Testis (tissue), 3 donors: ENCODE data around the gene MTFP1. TPM values are rescaled to one million over a fixed set of nuclear protein-coding genes. Genes with fewer than 3 reads are reported as not detected.
A peak's percentile ranks its signal among the peaks of the same experiment; 100 is the strongest.
"Not testable (repeated sequence)": the region's sequence is repeated elsewhere in the genome, so short reads cannot be mapped to it uniquely, and the experiment has no call there.

Experiments
- DNase-seq: peaks from one replicate; pipeline ENCODE4 v3.0.0-alpha.2; 2019
- H3K27ac ChIP-seq, 2 donors: fragments of 200-600 bp; sonication (generic); one replicate each; pipeline ENCODE4 v1.5.1; 2019
- H3K27me3 ChIP-seq: fragments of 200-600 bp; sonication (generic); one replicate; pipeline ENCODE4 v1.5.1; 2019
- H3K36me3 ChIP-seq: fragments of 200-600 bp; sonication (generic); one replicate; pipeline ENCODE4 v1.5.1; 2017; ENCODE audit warnings: low read depth; ENCODE audit errors: missing control alignments
- H3K4me1 ChIP-seq: fragments of 200-600 bp; sonication (generic); one replicate; pipeline ENCODE4 v1.5.1; 2019
- H3K4me3 ChIP-seq, 2 donors: fragments of 200-600 bp; sonication (generic); one replicate each; pipeline ENCODE4 v1.5.1; 2017 to 2019
- H3K9me3 ChIP-seq: fragments of 200-600 bp; sonication (generic); one replicate; pipeline ENCODE4 v1.5.1; 2017
- POLR2A ChIP-seq: fragments of 450-650 bp; IDR thresholded peaks from one replicate; pipeline ENCODE4 v1.6.1; 2017; ENCODE audit warnings: antibody characterized with exemption, mild to moderate bottlenecking, moderate library complexity
- WGBS, 2 donors: methylation state at CpG; one replicate each; pipeline ENCODE4 v1.1.5; 2018; 5-methylcytosine and 5-hydroxymethylcytosine counted together
- intact Hi-C: fragments of 100-400 bp; cut with DNase I; formaldehyde crosslinking; loops from one replicate; pipeline ENCODE4 v1.15.1; 2023; ENCODE audit warnings: low total_unique reads
- polyA plus RNA-seq: library from polyadenylated mRNA; stranded (reverse); fragments of 350-450 nt; fragmentation: Illumina TruSeq; extraction: RNeasy Lipid Tissue Mini Kit (QIAGEN cat#74804); gene quantifications from one replicate; pipeline ENCODE4 v1.2.3, GENCODE V29; 2014; ENCODE audit warnings: low read depth, low replicate concordance; ENCODE audit not compliant: insufficient read depth
- total RNA-seq, 2 donors: library from RNA; depleted of rRNA; stranded (reverse); fragments of >200 nt; gene quantifications; one replicate each; pipeline ENCODE4 v1.2.3, GENCODE V29; 2016
- TF ChIP-seq, protein P1 (sequence below), 3 experiments: fragments of 450-650 bp in 2 of 3; fragments of 200-600 bp in 1 of 3; sonication (generic) in 1 of 3; IDR thresholded peaks; one replicate each; pipeline ENCODE4 v1.5.1; 2016 to 2019; ENCODE audit warnings: antibody characterized with exemption in 3 of 3, mild to moderate bottlenecking in 2 of 3, moderate library complexity in 1 of 3

Gene MTFP1
- total and polyA plus RNA-seq, 3 donors from 2014 or later, result 5.7 to 13.2 (median 9.3) TPM

DNA sequence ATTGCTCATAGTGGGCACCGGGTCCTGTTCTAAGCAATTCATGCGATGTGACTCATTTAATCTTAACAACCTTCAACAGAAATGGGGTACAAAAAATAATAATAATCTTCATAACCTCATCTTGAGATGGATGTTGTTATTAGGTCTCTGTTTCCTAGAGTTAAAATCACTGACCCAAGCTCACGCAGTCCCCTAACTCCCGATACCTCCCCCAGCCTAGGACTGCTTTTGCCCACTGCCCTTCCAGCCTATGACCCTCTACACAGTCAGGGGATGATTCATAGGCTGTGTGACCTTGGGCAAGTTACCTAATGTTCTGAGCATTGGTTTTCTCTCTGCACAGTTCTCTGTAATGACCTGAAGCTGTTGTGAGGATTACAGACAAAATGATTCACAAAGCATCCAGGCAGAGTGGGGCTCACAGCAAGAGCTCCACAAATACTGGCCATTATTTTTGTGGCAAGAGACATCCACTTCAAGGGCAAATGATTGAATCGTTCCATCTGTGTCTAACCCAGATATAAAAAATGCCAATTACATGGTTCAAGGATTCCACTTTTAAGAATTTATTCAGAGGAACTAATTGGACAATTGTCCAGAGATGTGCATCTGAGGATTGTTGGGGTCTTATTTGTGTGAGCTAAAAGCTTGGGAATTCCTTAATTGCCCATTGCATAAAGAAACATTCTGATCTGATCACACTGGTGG is 20.0 kb downstream of the MTFP1 start:
- WGBS, 2 donors, result 23 to 43% methylated on average over 5 of the region's 5 CpGs
- no peaks in the 10 kb centered on the region for H3K9me3 ChIP-seq
- no peak overlapping the region for H3K4me3 ChIP-seq
- intact Hi-C loops, result no loop called here
- no peak overlapping the region for H3K27ac ChIP-seq
- peaks cover 8% of the 10 kb centered on the region for H3K4me1 ChIP-seq
- no peaks in the 10 kb centered on the region for H3K27me3 ChIP-seq
- DNase-seq, result no peak
- TF ChIP-seq, protein P1, sequence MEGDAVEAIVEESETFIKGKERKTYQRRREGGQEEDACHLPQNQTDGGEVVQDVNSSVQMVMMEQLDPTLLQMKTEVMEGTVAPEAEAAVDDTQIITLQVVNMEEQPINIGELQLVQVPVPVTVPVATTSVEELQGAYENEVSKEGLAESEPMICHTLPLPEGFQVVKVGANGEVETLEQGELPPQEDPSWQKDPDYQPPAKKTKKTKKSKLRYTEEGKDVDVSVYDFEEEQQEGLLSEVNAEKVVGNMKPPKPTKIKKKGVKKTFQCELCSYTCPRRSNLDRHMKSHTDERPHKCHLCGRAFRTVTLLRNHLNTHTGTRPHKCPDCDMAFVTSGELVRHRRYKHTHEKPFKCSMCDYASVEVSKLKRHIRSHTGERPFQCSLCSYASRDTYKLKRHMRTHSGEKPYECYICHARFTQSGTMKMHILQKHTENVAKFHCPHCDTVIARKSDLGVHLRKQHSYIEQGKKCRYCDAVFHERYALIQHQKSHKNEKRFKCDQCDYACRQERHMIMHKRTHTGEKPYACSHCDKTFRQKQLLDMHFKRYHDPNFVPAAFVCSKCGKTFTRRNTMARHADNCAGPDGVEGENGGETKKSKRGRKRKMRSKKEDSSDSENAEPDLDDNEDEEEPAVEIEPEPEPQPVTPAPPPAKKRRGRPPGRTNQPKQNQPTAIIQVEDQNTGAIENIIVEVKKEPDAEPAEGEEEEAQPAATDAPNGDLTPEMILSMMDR (IDR thresholded peaks at IDR 0.05), result no peak
- no peak for TF ChIP-seq POLR2A
- H3K36me3 ChIP-seq, result no peaks in the 10 kb centered on the region

DNA sequence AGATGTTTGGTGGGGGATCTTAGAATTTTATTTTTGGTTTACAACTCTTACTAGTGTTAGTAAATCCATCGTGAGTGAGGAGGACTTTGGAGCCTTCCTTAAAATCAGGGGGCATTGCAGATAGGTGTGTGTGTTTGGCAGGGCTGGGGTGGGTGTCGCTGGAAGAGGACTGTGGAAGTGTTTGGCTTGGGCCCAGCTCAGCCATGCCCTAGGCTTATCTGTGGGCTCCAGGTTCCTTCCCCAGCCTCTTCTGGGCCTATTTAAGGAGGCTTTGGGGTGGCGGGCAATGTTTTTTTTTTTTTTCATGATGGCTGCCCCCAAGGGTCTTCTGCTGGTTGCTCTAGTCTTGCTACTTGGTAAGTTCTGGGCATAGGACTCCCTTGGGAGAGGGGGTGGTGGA is 22.1 kb downstream of the MTFP1 start:
- Histone ChIP-seq H3K36me3 (no peaks in the 10 kb centered on the region), H3K4me1 (peaks cover 14% of the 10 kb centered on the region), H3K9me3 (no peaks in the 10 kb centered on the region), H3K27ac (no peak overlapping the region), H3K4me3 (no peak overlapping the region), H3K27me3 (no peaks in the 10 kb centered on the region)
- intact Hi-C loops, result no loop called here
- DNase-seq, result no peak
- TF ChIP-seq, protein P1 (IDR thresholded peaks at IDR 0.05), result no peak
- TF ChIP-seq POLR2A, result no peak
- 79 to 86% methylated on average over 3 of the region's 3 CpGs for WGBS, 2 donors

DNA sequence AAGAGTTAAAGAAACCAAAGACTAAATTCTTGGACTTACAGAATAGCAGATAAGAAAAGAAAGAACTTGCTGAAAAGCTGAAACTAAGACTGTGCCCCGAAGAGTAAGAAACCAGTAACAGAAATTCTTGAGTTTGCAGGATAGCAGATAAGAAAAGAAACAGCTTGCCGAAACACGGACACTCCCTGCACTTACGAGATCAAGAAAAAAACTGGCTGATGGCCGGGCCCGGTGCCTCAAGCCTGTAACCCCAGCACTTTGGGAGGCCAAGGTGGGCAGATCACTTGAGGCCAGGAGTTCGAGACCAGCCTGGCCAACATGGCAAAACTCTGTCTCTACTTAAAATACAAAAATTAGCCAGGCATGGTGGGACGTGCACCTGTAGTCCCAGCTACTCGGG is 25.9 kb downstream of the MTFP1 start:
- H3K27ac ChIP-seq, result peak overlapping the region; percentile 18 to 30
- intact Hi-C loops, H3K9me3 ChIP-seq, H3K4me3 ChIP-seq, H3K4me1 ChIP-seq, H3K36me3 ChIP-seq, H3K27me3 ChIP-seq: not testable (repeated sequence)
- 34 to 37% methylated on average over 9 of the region's 9 CpGs for WGBS, 2 donors
- DNase-seq, result peak; percentile 82

DNA sequence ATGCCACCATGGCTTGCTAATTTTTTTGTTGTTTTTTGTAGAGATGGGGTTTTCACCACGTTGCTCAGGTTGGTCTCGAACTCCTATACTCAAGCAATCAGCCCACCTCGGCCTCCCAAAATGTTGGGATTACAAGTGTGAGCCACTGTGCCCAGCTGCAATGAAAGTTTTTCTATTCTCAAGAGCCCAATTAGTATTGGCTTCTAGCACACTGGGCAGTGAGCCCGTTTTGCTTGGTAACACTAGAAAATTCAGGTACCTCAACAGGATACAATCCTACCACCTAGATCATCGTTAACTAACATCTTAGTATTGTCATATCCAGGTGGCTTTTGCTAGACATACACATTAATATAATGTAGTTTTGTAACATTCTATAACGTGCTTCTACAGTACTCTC is 27.3 kb downstream of the MTFP1 start:
- Histone ChIP-seq H3K4me1 (peaks cover 6% of the 10 kb centered on the region), H3K27me3 (no peaks in the 10 kb centered on the region), H3K4me3 (no peak overlapping the region), H3K27ac (no peak overlapping the region), H3K36me3 (no peaks in the 10 kb centered on the region), H3K9me3 (no peaks in the 10 kb centered on the region)
- intact Hi-C loops, result no loop called here
- DNase-seq, result no peak
- TF ChIP-seq, protein P1 (IDR thresholded peaks at IDR 0.05), result no peak
- no peak for TF ChIP-seq POLR2A
- WGBS, 2 donors, result 79 to 83% methylated on average over 6 of the region's 6 CpGs

DNA sequence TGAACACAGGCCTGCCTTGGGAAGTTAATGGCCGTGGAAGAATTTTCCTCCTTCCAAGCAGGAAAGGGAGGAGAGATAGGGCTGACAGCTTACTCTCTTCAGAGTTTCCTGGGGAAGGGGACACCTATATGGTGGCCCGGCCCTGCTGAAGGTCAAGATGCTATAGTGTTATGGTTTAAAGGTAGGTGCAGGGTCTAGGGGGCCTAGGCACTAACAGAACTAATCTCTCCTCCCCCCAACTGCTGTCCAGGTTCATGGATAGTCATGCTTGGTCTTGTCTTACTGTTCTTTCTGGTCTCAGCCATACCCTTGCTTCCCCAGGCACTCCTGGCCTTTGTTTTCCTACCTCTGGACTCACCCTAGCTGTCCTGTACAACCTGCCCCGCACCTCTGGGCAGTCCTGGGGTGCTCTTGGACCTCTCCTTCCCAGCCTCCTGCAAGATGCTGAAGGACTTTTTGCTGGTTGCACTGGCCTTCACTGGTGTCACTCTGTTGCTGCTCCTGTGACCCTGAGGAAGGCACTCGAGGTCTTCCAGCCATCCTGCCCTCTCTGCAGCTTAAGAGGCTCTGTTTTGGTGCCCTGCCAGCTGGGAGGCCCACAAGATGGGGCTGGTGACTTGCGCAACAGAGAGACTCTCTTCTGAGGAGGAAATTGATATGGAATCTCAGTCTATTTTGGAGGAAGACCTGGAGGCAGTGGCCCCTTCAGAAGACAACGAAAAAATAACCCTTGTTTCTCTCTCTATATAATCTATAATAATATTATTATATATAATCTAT is 28.4 kb downstream of the MTFP1 start:
- TF ChIP-seq, protein P1 (IDR thresholded peaks at IDR 0.05), result no peak
- no peak for TF ChIP-seq POLR2A
- intact Hi-C loops, result no loop called here
- H3K9me3 ChIP-seq, result no peaks in the 10 kb centered on the region
- peak; percentile 67 for DNase-seq
- H3K27ac ChIP-seq, result no peak overlapping the region
- no peaks in the 10 kb centered on the region for H3K27me3 ChIP-seq
- H3K36me3 ChIP-seq, result no peaks in the 10 kb centered on the region
- H3K4me3 ChIP-seq, result no peak overlapping the region
- WGBS, 2 donors, result 61 to 71% methylated on average over 6 of the region's 6 CpGs
- H3K4me1 ChIP-seq, result peaks cover 6% of the 10 kb centered on the region
